Activated CD4-positive, alpha-beta T cell treated with anti-CD3 and anti-CD28 coated beads, Interleukin-2, amount 50 U/mL, for 48 hours (primary cell): ENCODE data around the gene G6PC3.
A peak's percentile ranks its signal among the peaks of the same experiment; 100 is the strongest.

Experiments used
- DNase-seq, 2 experiments: peaks; one replicate each; pipeline ENCODE4 v3.0.0-alpha.2; 2020

Gene G6PC3

DNA sequence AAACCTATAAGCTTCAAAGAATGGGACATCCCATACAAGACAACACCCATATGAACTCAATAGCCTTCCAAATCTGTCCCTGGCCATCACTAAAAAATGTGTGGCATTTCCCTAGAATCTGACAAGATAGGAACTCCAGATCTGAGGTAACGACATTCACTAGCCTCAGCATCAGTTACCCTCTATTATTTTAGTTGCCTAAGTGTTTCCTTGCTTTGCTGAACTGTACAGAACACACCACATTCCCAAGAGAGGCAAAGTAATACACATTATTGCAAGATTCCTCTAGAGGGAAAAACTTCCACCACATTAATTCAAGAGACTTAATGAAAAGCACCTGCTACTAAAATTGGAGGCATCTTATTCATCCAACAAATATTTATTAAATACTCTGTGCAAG, 9.1 kb upstream of the G6PC3 start:
- no peak for DNase-seq

DNA sequence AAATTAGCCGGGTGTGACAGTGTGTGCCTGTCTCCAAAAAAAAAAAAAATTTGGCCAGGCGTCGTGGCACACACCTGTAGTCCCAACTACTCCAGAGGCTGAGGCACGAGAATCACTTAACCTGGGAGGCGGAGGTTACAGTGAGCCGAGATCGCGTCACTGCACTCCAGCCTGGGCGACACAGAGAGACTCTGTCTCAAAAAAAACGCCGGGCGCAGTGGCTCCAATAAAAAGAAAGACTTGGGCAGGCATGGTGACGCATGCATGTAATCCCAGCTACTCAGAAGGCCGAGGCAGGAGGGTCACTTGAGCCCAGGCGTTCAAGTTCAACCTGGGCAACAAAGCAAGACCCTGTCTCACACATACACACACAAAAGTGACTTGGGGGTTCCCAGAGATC, 7.7 kb upstream of the G6PC3 start:
- no peak for DNase-seq

DNA sequence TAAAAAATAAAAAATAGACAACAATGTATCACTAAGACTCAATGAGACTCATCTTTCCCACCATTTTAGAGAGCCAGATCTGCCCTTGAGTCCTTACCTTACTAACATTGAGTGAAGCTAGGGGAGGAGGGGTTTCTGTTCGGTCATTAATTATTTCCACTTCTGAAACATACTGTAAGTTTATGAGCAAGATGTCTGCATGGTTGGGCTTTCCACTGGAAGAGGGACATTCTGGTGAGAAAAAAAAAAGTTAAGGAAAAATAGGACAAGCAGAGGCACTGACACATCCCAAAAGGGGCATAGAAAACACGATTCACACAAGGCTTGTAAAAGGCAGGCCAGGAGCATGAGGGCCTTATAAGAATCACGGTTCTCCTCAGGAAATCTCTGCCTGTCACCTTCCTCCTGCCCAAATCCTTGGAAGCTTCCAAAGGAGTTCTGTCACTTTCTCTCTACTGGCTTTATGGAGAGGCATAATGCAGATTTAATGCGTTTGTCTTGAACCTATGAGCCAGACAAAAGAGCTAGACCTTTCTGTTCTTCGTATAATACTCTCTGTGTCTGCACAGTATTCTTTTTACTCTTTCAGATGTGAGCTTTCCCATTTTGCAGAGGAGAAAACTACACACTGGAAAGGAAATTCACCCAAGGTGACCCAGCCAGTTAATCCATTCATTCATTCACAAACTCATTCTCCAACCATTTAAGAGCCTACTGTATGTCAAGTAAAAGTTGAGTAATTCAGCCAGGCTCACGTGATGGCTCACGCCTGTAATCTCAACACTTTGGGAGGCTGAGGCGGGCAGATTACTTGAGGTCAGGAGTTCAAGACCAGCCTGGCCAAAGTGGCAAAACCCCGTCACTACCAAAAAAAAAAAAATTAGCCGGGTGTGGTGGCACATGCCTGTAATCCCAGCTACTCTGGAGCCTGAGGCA, 6.6 kb upstream of the G6PC3 start:
- no peak for DNase-seq

DNA sequence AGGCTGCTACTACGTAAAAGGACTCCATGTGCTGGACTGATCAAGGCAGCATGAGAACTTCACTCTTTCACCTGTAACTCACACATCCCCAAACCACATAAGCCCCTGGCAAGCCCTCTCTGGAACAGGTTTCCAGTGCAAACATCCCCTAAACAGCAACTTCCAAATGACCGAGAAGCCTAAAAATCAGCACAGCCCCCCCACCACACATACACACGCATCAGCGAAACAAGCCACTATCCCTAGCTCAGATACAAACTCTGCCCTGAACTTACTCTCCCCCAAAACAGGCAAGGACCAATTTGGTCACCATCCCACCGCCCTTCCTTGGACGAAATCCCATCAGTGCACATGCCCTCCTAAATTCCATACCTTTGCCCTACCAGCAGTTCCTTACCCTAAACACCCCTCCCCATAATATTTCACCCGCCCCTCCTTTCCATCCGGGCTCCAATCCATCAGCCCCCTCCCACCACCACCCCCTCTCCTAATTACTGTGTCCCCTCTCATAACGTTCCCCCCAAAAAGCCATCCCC, 4.8 kb upstream of the G6PC3 start:
- peak; percentile 23 to 39 for DNase-seq

DNA sequence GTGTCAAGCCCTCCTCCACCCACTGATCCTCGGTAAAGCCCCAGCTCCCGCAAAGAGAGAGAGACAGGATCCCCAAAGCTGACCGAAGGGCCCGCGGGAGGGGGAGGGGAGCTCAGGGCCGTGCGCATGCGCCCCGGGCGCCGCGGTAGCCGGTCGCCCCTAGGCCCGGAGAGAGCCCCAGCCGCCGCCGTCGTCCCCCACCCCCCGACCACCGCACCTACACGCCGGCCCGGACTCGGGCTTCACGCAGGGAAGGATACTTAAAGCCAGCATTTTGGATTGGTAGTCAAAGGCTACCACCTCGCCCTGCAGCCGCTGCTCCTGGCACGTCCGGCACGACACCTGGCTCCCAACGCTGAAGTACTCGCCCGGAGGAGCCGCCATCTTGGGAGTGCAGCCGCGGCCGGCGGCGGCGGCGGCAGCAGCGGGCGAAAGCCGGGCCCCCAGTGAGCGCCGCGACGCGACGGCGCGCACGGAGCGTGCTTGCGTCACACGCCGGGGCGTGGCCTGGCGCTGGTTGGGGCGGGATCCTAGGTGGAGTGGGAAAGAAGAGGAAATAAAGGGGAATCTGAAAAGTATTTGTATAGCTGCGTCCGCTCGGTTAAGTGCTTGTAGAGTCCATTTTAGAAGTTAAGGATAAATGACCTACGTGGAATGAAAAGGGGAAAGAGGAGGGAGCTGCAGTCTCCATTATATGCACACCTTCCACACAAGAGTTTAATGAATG, 4.2 kb upstream of the G6PC3 start, which contains the start of gene LSM12:
TSS of gene LSM12 (minus strand) at position 468 of the 727 bp plus-strand sequence. CDS start at position 384, 84 bp downstream.
- DNase-seq, result peak; percentile 92 to 95

DNA sequence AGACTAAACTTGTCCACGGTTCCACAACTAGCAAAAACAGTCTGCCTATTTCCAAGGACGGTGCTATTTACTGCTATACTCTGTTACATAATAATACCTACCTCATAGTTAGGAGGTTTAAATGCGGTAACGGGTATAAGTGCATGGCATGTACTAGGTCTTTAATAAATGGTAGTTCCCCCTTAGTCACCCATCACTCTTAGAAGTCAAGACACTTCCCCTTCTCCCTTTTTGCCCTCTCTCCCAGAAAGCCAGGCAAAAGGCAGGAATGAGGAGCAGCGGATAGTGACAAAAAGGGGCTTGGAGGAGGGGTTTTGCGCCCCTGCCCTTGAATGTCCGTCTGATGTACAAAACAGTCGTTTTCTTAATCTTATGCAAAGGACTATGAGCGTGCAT, 3.0 kb upstream of the G6PC3 start:
- no peak for DNase-seq

DNA sequence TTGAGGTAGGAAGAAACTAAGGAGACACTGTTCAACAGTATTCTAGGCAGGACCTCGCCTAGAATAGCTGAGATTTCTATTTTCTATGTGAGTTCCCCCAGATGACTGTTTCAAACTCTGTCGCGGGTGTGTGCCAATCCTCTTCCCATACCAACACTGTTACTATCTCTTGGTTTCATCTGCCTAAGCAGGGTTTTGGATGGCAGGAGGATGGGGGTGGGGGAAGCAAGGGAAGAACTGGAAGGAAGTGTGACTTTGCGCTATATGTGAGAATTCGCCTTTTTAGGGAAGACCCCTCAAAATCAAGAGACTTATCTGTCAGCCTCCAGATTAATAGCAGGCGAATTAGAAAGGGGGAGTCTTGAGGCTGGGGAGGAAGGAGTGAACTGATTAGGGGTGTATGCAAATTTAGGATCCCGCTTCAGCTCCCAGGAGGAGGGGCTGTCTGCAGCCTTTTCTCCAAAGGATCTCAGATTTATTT, 521 bp upstream of the G6PC3 start:
- DNase-seq, result peak; percentile 9 to 27

DNA sequence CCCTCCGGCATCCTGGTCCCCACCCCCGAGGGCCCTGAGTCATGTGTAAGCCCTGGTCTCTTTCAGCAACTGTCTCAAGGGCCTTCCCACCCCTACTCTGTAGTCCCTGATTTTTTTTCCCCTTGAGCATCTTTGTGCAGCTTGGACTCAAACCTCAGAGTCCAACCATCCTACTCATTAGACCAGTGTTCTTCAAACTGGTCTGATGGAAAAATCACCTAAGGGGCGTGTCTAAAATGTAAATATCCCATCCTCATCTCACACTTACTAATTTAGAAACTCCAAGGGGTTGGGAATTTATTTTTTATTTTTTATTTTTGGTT, 624 bp downstream of the G6PC3 start:
- DNase-seq, result no peak

DNA sequence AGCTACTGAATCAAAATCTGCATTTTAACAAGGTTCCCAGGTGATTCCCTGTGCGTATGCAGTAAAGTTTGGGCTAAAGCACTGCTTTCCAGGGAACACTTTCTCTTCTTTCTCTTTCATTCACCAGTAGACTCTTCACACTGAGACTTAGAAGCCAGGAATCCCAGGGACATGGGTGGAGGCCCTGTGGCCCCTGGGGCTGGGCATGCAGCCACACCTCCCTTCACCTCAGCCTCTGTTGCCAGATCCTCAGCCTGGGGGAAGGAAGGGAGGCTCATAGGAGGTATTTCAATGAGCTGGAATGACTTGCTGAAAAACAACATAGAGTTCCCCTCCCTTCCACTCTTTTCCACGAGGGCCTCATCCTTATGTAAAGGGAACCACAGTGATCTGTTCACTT, 1.2 kb downstream of the G6PC3 start:
- DNase-seq, result no peak

DNA sequence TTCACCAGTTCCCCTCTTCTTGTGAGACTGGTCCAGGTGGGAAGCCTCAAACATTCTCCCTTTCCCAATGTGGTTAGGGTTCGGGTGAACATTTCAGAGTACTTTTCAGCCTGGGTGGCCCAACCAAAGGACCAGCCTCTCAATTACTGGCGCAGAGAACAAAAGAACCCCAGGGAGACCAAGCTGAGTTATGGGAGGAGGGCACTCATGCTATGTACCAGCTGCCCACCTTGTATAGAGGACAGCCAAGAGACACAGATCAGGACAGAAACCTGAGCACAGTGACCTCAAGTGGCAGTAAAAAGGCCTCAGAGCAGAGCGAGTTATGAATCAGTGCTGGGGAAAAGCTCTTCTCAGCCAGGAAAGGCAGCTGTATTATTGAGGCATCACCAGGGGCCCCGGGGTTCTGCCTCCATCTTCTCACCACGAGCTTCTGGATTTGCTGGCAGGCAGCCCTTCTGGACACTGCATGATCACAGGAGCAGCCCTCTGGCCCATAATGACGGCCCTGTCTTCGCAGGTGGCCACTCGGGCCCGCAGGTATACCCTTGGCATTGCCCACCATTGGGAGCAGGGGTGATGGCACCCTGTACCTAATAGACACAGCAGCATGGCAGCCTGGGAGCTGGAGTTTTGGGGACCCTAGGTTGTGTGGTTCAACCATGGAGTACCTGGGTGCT, 3.8 kb downstream of the G6PC3 start:
- DNase-seq, result no peak

DNA sequence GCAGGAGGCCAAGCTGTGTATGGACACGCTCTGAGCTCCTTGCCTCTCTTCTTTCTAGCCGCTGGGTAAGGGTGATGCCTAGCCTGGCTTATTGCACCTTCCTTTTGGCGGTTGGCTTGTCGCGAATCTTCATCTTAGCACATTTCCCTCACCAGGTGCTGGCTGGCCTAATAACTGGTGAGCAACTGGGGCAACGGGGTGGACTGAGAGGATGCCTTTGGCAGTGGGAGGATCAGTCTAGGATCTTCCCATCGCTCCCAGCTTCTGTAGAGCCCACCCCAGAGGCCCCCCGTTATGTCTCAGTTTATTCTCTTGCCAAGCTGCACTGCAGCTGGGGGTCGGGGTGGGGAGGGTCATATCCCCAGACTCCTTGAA, 4.4 kb downstream of the G6PC3 start:
- DNase-seq, result no peak

DNA sequence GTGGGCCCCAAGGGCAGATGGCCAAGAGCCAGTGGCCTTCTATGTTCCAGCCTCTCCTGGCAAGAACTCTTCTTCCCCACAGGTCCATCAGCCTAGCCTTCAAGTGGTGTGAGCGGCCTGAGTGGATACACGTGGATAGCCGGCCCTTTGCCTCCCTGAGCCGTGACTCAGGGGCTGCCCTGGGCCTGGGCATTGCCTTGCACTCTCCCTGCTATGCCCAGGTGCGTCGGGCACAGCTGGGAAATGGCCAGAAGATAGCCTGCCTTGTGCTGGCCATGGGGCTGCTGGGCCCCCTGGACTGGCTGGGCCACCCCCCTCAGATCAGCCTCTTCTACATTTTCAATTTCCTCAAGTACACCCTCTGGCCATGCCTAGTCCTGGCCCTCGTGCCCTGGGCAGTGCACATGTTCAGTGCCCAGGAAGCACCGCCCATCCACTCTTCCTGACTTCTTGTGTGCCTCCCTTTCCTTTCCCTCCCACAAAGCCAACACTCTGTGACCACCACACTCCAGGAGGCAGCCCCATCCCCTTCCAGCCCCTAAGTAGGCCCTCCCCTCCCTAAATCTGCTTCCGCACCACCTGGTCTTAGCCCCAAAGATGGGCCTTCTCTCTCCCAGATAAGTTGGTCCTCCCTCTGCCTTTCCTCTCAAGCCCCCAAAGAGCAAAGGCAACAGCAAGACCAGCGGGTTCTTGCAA, 5.2 kb downstream of the G6PC3 start:
- no peak for DNase-seq

DNA sequence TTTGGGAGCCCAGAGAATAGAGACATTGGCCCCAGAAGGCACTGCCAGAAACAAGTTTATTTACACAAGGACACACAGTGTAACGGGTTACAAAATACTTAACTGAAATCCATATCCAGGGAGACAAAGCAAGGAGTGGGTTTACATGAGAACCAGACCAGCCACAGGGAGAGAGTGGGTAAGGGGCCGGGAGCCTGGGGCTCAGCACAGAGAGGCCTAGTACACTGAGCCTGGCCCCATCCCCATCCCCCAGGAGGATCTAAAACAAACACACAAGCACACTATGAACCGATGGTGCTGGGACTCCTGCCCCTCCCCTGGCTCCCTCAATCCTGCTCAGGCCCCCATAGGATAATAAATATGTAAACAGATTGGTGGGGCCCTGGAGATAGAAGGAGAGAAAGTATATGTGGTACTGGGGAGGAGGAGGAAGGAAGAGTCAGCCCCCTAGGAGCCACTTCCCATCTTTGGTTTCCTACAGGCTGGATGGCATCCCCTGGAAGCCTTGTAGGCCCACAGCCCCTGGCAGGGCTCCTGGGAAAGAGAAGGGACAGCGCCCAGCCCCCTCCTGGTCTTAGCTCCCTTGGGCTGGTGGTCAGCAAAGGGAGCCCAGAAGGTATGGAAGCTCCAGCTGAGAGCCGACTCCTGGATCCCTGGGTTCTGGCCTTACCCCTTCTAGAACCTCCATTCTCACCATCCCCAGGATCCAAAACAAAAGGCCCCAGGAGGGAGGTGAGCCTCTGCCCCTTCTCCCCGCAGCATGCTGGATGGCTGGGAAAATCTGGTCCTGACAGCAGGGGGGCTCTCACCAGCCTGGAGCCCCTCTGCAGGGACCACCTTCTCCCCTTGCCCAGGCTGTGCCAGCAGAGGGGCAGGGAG, 6.4 kb downstream of the G6PC3 start:
- DNase-seq, result no peak

DNA sequence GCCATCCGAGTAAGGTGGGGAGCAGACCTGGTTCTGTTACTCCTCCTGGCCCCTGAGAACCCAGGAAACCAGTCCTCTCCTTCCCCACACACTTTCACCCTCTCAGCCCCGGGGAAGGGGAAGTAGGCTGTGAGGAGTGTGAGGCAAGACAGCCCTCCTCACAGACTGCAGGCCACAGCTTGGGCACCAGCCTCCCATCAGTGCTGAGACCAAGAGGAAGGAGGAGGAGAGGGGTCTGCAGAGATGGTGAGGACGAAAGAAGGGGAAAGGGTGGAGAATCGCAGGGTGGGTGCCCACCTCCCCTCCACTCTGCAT, 7.0 kb downstream of the G6PC3 start:
- DNase-seq, result no peak

DNA sequence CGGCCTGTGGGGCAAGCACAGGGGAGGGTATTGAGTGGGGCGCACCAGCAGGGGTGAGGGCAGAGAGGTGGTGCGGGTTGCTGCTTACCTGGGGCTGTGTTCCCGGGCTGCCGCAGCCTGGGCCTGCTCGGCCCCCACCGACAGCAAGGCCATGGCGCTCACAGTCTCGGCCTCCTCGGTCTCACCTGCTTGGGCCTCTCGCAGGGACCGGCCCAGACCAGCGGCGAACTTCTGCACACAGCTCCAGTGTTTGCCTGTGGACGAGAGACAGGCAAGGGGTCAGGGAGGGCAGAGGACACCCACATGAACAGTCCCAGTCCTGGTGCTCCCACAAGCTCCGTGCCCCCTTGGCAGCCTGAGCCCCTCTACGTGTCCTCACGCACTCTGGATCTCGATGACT, 7.9 kb downstream of the G6PC3 start:
- no peak for DNase-seq

DNA sequence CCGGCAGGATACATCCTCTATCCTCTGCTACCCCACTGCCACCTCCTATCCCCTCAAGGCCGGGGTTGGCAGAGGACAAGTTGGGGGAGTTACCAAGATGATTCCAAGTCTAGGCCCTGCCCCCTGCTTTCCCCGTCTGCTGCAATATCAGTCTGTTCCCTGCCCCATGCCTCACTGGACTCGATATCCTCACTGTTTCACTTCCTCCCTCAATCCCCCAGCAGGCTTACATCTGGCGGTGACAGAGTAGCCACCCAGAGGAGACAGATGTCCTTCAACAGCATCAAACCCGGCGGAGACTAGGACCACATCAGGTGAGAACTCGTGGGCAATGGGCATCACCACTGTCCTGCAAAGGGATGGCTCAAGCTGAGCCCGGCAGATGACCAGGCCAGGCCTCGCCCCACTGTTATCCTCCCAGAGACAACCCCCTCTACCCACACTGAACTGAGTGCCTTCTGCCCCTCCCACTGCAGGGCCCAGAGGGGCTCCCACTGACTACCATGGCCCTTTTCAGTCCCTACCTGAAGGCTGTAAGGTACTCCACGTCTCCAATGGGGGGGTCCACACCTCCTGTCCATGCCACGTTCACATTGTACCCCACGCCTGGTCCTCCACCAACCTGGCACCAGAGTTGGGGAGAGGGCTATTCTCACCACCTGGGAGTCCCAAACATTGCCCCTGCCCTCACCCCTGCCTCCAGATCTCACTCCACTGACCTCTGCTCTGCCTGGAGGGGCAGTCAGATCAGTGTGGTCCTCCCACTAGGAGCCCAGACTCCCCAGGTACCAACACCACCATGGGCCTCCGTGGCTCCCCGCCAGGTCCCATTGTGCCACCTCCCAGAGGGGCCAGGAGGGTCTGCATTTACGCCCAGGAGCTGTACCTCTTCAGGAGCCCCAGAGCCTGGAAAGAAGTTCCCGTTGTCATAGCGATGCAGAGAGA, 9.6 kb downstream of the G6PC3 start:
- no peak for DNase-seq

DNA sequence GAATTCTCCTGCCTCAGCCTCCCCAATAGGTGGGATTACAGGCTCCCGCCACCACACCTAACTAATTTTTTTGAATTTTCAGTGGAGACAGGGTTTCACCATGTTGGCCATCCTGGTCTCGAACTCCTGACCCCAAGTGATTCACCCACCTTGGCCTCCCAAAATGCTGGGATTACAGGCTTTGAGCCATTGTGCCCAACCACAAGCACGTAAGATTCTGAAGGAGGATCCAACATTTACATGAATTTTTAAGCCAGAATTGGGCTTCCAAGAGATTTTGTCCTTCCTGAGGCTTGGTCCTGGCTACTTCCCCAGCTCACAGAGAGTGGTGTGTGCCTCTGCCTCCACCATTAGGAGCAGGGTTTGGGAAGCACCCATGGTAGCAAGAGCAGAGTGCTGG, 11.1 kb downstream of the G6PC3 start:
- DNase-seq, result no peak

DNA sequence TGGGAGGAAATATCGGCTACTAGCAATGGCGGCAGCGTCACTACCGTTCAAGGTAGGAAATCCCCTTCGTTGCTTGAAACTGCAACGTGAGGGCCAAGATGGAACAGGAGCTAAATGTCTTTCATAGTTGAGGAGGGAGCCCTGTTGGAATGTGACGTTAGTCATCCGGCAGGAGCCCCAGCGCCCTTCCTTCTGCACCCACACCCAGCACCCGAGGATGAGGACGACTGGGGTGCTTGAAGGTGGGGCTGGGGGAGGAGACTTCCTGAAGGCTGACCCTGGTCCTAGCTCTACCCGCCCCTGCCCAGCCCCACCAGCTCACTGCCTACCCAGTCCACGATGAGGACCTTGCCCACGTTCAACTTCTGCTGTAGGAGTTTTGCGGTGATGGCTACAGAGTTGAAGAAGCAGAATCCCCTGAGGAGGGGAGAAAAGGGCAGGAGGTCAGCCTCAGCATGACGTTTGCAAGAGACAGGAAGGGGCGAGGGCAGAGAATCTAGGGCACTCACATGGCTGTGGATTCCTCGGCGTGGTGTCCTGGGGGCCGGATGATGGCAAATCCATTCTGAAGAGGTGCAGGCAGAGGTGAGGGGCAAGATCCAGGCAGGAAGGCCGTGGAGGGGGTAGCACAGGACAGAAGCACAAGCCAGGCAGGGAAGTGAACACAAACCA, 11.9 kb downstream of the G6PC3 start:
- no peak for DNase-seq

DNA sequence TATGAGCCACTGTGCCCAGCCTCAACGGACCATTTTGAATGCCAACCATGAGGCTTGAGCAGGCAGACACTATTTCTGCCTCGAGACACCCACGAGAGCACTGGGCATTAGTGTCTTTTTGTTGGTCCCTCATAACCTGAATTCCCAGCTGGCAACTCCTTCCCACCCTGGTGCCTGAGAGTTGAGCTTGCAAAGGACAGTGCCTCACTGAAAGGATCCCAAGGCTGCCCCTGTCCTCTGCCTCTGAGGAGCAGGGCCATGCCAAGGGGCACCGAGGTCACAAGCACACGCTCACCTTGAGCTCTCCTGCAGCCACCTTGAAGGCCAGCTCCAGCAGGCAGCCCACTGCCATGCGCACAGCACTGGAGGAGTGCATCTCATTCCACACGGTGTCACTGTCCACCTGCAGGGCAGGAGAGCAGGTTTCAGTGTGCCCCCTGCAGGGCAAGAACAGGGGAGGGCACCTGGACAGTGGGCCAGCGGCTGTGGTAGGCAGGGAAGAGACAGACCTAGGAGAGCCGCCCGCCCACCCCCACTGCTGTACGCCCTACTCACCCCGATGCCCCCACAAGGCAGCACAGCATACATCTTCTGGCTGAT, 12.8 kb downstream of the G6PC3 start:
- no peak for DNase-seq

DNA sequence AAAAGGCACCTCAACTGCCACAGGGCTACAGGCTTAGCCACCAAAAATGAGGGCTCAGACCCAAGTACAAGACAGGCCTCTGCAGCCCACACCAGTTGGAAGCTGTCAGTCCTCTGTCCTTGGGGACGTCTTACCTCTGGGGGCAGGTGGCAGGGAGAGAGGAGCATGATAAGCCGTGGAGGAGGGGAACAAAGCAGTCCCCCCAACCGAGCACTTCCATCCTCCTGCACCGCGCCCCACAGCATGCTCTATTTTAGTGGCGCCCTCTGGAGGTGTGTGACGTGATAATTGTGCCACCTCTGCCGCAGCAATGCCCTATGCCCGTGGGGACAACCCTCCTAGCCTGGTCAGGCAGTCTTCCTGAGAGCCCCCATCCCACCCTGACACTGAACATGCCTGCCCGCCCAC, 13.6 kb downstream of the G6PC3 start:
- peak; percentile 55 to 62 for DNase-seq
